ENCODE results near the gene ZNF536.

The ZNF536 gene

GRCh38 chr19:30361107-30361447 is 11.1 kb upstream of the ZNF536 start:
- DNase-seq (ENCODE audit: low spot score) = no peak
- no peak for TF ChIP-seq CTCF (IDR thresholded peaks at IDR 0.05; ENCODE audit: extremely low read depth, missing control alignments)

DNA sequence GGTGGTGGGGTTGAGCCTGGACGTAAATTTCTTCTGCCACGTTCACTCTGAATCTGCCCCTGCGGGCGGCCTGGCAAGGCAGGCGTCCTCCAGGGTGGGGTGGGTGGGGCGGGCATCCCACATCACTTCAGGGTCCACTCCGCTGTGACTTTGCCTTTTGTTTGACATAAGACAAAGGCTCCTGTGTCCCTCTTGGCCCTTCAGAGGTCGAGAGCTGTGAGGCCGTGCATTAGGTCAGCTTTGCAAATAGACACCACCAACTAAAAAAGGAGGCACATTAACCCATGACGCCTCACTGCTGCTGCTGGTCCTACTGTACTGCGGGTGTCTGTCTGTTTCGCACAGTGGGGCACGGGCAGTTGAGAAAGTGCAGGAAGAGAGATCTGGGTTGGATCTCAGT is 10.5 kb upstream of the ZNF536 start:
- no peak for TF ChIP-seq CTCF (IDR thresholded peaks at IDR 0.05; ENCODE audit: extremely low read depth, missing control alignments)
- no peak for DNase-seq (ENCODE audit: low spot score)

DNA sequence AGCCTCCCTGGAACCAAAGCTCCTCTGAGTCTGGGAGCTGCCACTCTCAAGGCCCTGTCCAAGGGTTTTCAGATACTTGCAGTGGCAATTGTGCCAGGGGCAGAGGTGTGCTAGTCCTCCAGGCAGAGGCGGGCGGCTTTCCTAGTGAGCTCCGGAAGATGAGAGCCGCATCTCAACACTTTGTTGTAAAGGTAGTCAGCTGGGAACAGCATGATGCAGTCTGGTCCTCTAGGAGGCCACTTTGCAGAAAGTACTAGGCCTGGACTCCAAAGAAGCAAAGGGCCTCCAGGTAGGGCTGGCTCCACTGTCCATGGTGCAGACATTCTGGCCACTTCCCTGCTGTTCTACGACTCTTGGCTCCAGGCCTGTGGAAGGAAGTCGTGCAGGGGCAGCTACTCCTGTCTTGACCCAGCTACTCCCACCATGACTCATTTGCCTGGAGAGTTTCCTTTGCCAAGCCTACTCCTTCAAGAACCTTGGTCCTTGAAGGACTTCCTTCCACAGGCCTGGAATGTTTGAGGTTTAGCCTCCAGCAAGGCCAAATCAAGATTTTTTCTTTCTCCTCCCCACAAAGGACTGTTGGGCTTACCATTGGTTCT is 9.9 kb upstream of the ZNF536 start:
- TF ChIP-seq CTCF (IDR thresholded peaks at IDR 0.05; ENCODE audit: extremely low read depth, missing control alignments) = no peak
- no peak for DNase-seq (ENCODE audit: low spot score)

DNA sequence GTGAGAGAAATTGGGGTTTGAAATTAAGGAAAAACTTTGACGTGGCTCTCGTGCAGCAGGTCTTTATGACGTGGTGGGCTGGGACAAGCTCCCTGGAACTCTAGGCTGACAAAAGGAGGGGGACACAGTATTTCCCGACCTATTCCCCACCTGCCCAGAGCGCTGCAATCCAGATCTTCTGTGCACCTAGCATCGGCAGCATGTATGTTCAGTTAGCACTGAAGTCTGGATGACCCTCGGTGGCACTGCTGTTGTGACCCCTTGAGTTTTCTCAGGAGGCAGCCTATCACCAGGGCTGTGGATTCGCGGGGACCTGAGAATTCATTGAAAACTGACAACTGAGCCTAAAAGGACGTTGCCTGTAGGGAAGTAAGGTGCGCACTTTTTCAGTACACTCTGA is 9.1 kb upstream of the ZNF536 start:
- no peak for DNase-seq (ENCODE audit: low spot score)
- TF ChIP-seq CTCF (IDR thresholded peaks at IDR 0.05; ENCODE audit: extremely low read depth, missing control alignments) = no peak

GRCh38 chr19:30364866-30365800 is 7.1 kb upstream of the ZNF536 start:
- TF ChIP-seq CTCF (IDR thresholded peaks at IDR 0.05; ENCODE audit: extremely low read depth, missing control alignments) = no peak
- DNase-seq (ENCODE audit: low spot score) = no peak

DNA sequence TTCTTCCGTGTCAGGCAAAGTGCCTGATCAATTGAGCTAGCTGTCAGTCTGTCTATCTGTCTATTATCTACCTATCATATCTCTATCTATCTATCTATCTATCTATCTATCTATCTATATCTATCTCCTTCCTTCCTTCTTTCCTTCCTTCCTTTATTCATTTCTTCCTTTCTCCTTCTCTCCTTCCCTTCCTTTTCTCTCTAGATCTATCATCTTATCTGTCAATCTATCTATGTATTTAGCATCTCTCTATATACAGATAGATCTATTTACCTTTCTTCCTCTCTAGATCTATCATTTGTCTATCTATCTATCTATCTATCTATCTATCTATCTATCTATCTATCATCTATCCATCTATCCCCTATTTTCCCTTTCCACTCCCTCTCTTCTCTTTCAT is 5.9 kb upstream of the ZNF536 start:
- no peak for DNase-seq (ENCODE audit: low spot score)
- no peak for TF ChIP-seq CTCF (IDR thresholded peaks at IDR 0.05; ENCODE audit: extremely low read depth, missing control alignments)

- no peak for DNase-seq (ENCODE audit: low spot score)
- no peak for TF ChIP-seq CTCF (IDR thresholded peaks at IDR 0.05; ENCODE audit: extremely low read depth, missing control alignments)
These were observed 5.2 kb upstream of the ZNF536 start for GRCh38 chr19:30367006-30367405.

All from GM20000 (cell line).